SU-DHL-6 (cell line): ENCODE results near the gene NAV2.

ENCODE experiments used
- H2AFZ ChIP-seq: fragments of 200-600 bp; sonication (generic); 2 replicates; pipeline ENCODE4 v1.6.1; 2014; ENCODE audit warnings: low read depth, mild to moderate bottlenecking, moderate library complexity, mixed read lengths, antibody characterized with exemption, low read length; ENCODE audit not compliant: severe bottlenecking
- H3F3A ChIP-seq: fragments of 200-600 bp; shearing (Covaris generic); 2 replicates; pipeline ENCODE4 v1.6.0; 2016; ENCODE audit warnings: antibody characterized with exemption, mild to moderate bottlenecking; ENCODE audit not compliant: insufficient read depth
- H3K27ac ChIP-seq: fragments of 200-600 bp; sonication (generic); 2 replicates; pipeline ENCODE4 v1.5.1; 2016; ENCODE audit warnings: low read depth, mild to moderate bottlenecking, low read length, moderate library complexity, mixed read lengths
- H3K27me3 ChIP-seq: fragments of 200-600 bp; sonication (generic), shearing (Covaris generic); 2 replicates; pipeline ENCODE4 v1.6.0; 2014; ENCODE audit warnings: mild to moderate bottlenecking, low read length
- H3K36me3 ChIP-seq: fragments of 200-600 bp; sonication (generic); 2 replicates; pipeline ENCODE4 v1.6.1; 2014; ENCODE audit warnings: mild to moderate bottlenecking, low read length, mixed read lengths
- H3K4me2 ChIP-seq: fragments of 300-600, 200-600 bp; shearing (Covaris generic), sonication (generic); 2 replicates; pipeline ENCODE4 v1.6.0; 2014; ENCODE audit warnings: low read length, low read depth, mild to moderate bottlenecking; ENCODE audit not compliant: poor library complexity, severe bottlenecking
- H3K4me3 ChIP-seq: fragments of 200-600 bp; sonication (generic); 2 replicates; pipeline ENCODE4 v1.5.1; 2014; ENCODE audit warnings: antibody characterized with exemption, low read length, mild to moderate bottlenecking, mixed read lengths; ENCODE audit not compliant: insufficient read depth, poor library complexity, severe bottlenecking
- H3K79me2 ChIP-seq: fragments of 200-600 bp; sonication (generic); 2 replicates; pipeline ENCODE4 v1.6.1; 2014; ENCODE audit warnings: mild to moderate bottlenecking, low read length, moderate library complexity; ENCODE audit not compliant: insufficient read depth
- H3K9ac ChIP-seq: fragments of 200-600 bp; sonication (generic); 2 replicates; pipeline ENCODE4 v1.7.0; 2014; ENCODE audit warnings: mild to moderate bottlenecking, low read length
- H3K9me2 ChIP-seq: fragments of 200-600 bp; sonication (generic); replicated peaks from 2 replicates; pipeline ENCODE4 v1.6.1; 2014; ENCODE audit warnings: low read length; ENCODE audit not compliant: insufficient read depth
- H3K9me3 ChIP-seq: fragments of 200-600 bp; sonication (generic); 2 replicates; pipeline ENCODE4 v1.6.1; 2014; ENCODE audit warnings: low read length, mixed read lengths; ENCODE audit not compliant: insufficient read depth
- H4K20me1 ChIP-seq: fragments of 200-600 bp; sonication (generic); 2 replicates; pipeline ENCODE4 v1.6.1; 2014; ENCODE audit warnings: low read depth, mild to moderate bottlenecking, antibody characterized with exemption, low read length, moderate library complexity, mixed read lengths
- EZH2phosphoT487 ChIP-seq: fragments of 200-600 bp; sonication (generic), shearing (Covaris generic); conservative IDR thresholded peaks from 2 replicates; pipeline ENCODE4 v1.6.1; 2018; ENCODE audit warnings: mild to moderate bottlenecking, antibody characterized with exemption, low read length, moderate library complexity, mixed read lengths
- TF ChIP-seq, protein P1 (sequence below): fragments of 200-600 bp; sonication (generic); IDR thresholded peaks from one replicate; pipeline ENCODE4 v1.5.1; 2017; ENCODE audit warnings: antibody characterized with exemption, mild to moderate bottlenecking, low read length, moderate library complexity; ENCODE audit not compliant: insufficient read depth, poor library complexity, severe bottlenecking

The NAV2 gene

DNA sequence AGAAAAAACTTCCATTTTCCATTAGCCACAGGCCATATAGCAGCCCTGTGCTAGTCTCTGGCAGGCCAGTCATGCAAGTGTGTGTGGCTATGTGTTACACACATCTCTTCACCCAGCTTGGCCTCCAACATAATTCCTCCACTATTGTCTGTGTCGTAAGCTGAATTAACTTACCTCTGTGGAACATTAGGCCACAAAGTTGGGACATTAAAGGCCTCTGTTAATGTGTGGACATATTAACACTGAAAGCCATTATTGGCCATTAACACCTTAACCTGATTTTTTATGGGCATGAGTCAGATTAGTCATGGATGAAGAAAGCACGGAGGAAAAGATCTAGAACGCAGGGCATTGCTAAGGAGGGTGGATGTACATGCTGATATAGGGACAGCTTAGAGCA is 347.5 kb downstream of the NAV2 start:
- H3K79me2 ChIP-seq, result no peaks in the 10 kb centered on the region
- H3K36me3 ChIP-seq, result no peaks in the 10 kb centered on the region
- no peaks in the 10 kb centered on the region for H3F3A ChIP-seq
- no peaks in the 10 kb centered on the region for H4K20me1 ChIP-seq
- H3K4me2 ChIP-seq, result no peak overlapping the region
- TF ChIP-seq, protein P1, sequence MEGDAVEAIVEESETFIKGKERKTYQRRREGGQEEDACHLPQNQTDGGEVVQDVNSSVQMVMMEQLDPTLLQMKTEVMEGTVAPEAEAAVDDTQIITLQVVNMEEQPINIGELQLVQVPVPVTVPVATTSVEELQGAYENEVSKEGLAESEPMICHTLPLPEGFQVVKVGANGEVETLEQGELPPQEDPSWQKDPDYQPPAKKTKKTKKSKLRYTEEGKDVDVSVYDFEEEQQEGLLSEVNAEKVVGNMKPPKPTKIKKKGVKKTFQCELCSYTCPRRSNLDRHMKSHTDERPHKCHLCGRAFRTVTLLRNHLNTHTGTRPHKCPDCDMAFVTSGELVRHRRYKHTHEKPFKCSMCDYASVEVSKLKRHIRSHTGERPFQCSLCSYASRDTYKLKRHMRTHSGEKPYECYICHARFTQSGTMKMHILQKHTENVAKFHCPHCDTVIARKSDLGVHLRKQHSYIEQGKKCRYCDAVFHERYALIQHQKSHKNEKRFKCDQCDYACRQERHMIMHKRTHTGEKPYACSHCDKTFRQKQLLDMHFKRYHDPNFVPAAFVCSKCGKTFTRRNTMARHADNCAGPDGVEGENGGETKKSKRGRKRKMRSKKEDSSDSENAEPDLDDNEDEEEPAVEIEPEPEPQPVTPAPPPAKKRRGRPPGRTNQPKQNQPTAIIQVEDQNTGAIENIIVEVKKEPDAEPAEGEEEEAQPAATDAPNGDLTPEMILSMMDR, result no peak
- no peak for TF ChIP-seq EZH2phosphoT487
- no peak overlapping the region for H3K27ac ChIP-seq
- H3K9ac ChIP-seq, result no peak overlapping the region
- H3K9me2 ChIP-seq, result no peaks in the 10 kb centered on the region
- H3K9me3 ChIP-seq, result no peaks in the 10 kb centered on the region
- H3K4me3 ChIP-seq, result no peak overlapping the region
- no peak overlapping the region for H2AFZ ChIP-seq
- 0 out of 2 replicates have a peak, but pooled peaks cover 3% of the 10 kb centered on the region for H3K27me3 ChIP-seq

DNA sequence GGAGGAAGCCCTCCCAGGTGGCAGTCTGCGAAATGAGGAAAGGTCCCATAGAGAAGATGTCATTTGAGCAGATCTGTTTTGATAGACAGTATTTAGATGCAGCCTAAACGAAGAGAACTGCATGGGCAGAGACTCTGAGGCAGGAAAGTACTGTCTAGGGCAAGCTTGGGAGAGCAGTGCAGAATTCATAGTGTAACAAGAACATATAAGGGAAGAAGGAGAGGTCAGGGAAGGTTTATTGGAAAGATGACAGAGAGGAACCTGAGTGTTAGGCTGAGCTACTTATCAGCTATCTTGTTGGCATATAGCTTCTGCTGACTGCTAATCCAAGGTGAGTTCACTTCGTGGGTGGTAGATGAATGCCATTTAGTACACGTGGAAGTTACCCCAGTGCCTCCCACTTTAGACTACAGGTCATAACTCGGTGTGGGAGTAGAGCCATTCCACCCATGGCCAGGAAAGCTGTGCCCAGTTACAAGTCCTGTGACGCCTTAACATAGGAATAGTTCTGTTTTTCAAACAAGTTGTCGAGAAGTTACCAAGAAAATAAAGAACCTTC is 348.1 kb downstream of the NAV2 start:
- Histone ChIP-seq H3K4me2 (no peak overlapping the region), H3K36me3 (no peaks in the 10 kb centered on the region), H3K9me3 (no peaks in the 10 kb centered on the region), H2AFZ (no peak overlapping the region), H3F3A (no peaks in the 10 kb centered on the region), H3K9me2 (no peaks in the 10 kb centered on the region), H3K79me2 (no peaks in the 10 kb centered on the region), H4K20me1 (no peaks in the 10 kb centered on the region), H3K4me3 (no peak overlapping the region), H3K9ac (no peak overlapping the region), H3K27ac (no peak overlapping the region), H3K27me3 (0 out of 2 replicates have a peak, but pooled peaks cover 3% of the 10 kb centered on the region)
- no peak for TF ChIP-seq EZH2phosphoT487
- TF ChIP-seq, protein P1, result no peak

DNA sequence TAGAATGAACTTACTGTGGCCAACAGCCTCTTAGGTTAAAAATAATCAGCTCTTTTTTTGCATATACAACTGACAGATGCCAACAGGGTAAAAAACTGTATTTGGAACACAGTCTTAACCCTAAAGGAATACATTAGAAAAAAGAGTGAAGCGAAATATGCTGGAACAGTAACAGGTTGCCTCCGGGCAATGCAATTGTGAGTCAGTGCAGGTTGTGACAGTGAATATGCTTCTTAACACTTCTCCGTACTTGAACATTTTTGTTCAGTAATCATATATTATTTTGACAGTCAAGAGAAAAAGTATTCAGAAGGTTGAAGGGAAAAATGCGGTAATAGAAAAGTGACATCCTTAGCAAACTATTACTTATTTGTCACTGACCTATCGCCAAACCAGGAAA is 349.1 kb downstream of the NAV2 start:
- no peaks in the 10 kb centered on the region for H3K79me2 ChIP-seq
- no peaks in the 10 kb centered on the region for H3K9me2 ChIP-seq
- H3F3A ChIP-seq, result no peaks in the 10 kb centered on the region
- no peak overlapping the region for H3K4me3 ChIP-seq
- 0 out of 2 replicates have a peak, but pooled peaks cover 3% of the 10 kb centered on the region for H3K27me3 ChIP-seq
- no peaks in the 10 kb centered on the region for H4K20me1 ChIP-seq
- TF ChIP-seq, protein P1, result no peak
- TF ChIP-seq EZH2phosphoT487, result no peak
- no peak overlapping the region for H3K27ac ChIP-seq
- no peaks in the 10 kb centered on the region for H3K36me3 ChIP-seq
- no peaks in the 10 kb centered on the region for H3K9me3 ChIP-seq
- H3K9ac ChIP-seq, result no peak overlapping the region
- no peak overlapping the region for H3K4me2 ChIP-seq
- no peak overlapping the region for H2AFZ ChIP-seq
